DND-41 (cell line): ENCODE measurements around the gene GPR39.

Source experiments
- ATAC-seq: fragments of 200-7000 bp; cut with Tn5 transposase; 3 replicates; pipeline ENCODE4 v1.9.1; 2021; ENCODE audit warnings: low read depth; ENCODE audit not compliant: insufficient read depth
- DNase-seq: peaks from one replicate; pipeline ENCODE4 v3.0.0-alpha.2; 2020
- H2AFZ ChIP-seq: 2 replicates; pipeline ENCODE4 v1.6.0; 2012; ENCODE audit warnings: low read depth, low read length
- H3K27ac ChIP-seq: 2 replicates; pipeline ENCODE4 v1.5.1; 2012; ENCODE audit warnings: low read length, inconsistent platforms
- H3K27me3 ChIP-seq: fragments of 200-600 bp; sonication (generic); 2 replicates; pipeline ENCODE4 v1.6.0; 2012; ENCODE audit warnings: low read length, mild to moderate bottlenecking, inconsistent platforms; ENCODE audit not compliant: insufficient read depth, poor library complexity
- H3K36me3 ChIP-seq: 2 replicates; pipeline ENCODE4 v1.5.1; 2012; ENCODE audit warnings: low read length, inconsistent platforms; ENCODE audit not compliant: insufficient read depth
- H3K4me1 ChIP-seq: 2 replicates; pipeline ENCODE4 v1.5.1; 2012; ENCODE audit warnings: mild to moderate bottlenecking, low read length; ENCODE audit not compliant: insufficient read depth
- H3K4me2 ChIP-seq: 2 replicates; pipeline ENCODE4 v1.6.0; 2012; ENCODE audit warnings: mild to moderate bottlenecking, moderate library complexity, low read length, inconsistent platforms; ENCODE audit not compliant: insufficient read depth
- H3K4me3 ChIP-seq, 2 experiments: fragments of 200-600 bp in 1 of 2; shearing (Covaris generic) in 1 of 2; 2 replicates each; pipeline ENCODE4 v1.5.1; 2012 to 2016; ENCODE audit warnings: inconsistent platforms in 2 of 2, low read length in 2 of 2, mild to moderate bottlenecking in 2 of 2, low read depth in 1 of 2, moderate library complexity in 1 of 2
- H3K79me2 ChIP-seq: 2 replicates; pipeline ENCODE4 v1.6.0; 2012; ENCODE audit warnings: low read length, inconsistent platforms; ENCODE audit not compliant: insufficient read depth
- H3K9ac ChIP-seq: 2 replicates; pipeline ENCODE4 v1.6.0; 2012; ENCODE audit warnings: low read depth, mild to moderate bottlenecking, inconsistent platforms, low read length, moderate library complexity
- H3K9me3 ChIP-seq: 2 replicates; pipeline ENCODE4 v1.5.1; 2012; ENCODE audit warnings: low read length, moderate library complexity, mild to moderate bottlenecking, inconsistent platforms; ENCODE audit not compliant: insufficient read depth, severe bottlenecking
- H4K20me1 ChIP-seq: 2 replicates; pipeline ENCODE4 v1.6.0; 2012; ENCODE audit warnings: low read length; ENCODE audit not compliant: insufficient read depth
- CTCF ChIP-seq: IDR thresholded peaks from 2 replicates; pipeline ENCODE4 v1.5.1; 2012; ENCODE audit warnings: borderline replicate concordance, low read length, moderate library complexity, mild to moderate bottlenecking; ENCODE audit not compliant: poor library complexity, severe bottlenecking; ENCODE audit errors: extremely low read depth
- EZH2 ChIP-seq: IDR thresholded peaks from 3 replicates; pipeline ENCODE4 v1.6.1; 2012; ENCODE audit warnings: borderline replicate concordance, low read depth, mild to moderate bottlenecking, moderate library complexity, low read length, inconsistent platforms; ENCODE audit not compliant: severe bottlenecking

The GPR39 gene

DNA sequence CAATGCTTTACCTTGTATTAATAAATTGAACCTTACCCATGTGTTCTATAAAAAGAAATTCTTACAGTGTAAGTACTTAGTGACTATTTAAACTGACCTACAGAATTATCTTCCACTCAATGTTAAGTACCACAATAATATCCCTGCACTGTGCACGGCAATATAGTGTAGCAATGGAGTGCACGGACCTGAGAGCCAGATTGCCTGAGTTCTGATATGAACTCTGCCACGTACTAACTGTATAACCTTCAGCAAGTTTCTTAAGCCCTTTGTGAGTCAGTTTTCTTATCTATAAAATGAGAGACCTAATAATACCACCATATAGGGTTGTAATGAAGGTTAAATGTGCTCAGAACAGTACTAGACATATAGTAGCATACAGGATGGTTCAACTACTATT, 66.2 kb downstream of the GPR39 start:
- Histone ChIP-seq H3K9ac (no peak overlapping the region), H3K4me3 (no peak overlapping the region), H4K20me1 (no peaks in the 10 kb centered on the region), H3K27me3 (no peaks in the 10 kb centered on the region), H3K79me2 (no peaks in the 10 kb centered on the region), H3K36me3 (no peaks in the 10 kb centered on the region), H3K4me1 (no peaks in the 10 kb centered on the region), H3K27ac (no peak overlapping the region), H3K4me2 (no peak overlapping the region), H3K9me3 (no peaks in the 10 kb centered on the region), H2AFZ (no peak overlapping the region)
- no peak for ATAC-seq
- no peak for TF ChIP-seq CTCF
- no peak for TF ChIP-seq EZH2
- no peak for DNase-seq

- ATAC-seq (no peak), DNase-seq (no peak)
- Histone ChIP-seq H3K9me3 (no peaks in the 10 kb centered on the region), H3K79me2 (no peaks in the 10 kb centered on the region), H3K4me3 (no peak overlapping the region), H2AFZ (no peak overlapping the region), H3K27me3 (no peaks in the 10 kb centered on the region), H4K20me1 (no peaks in the 10 kb centered on the region), H3K9ac (no peak overlapping the region), H3K27ac (no peak overlapping the region), H3K4me1 (no peaks in the 10 kb centered on the region), H3K4me2 (no peak overlapping the region), H3K36me3 (no peaks in the 10 kb centered on the region)
- no peak for TF ChIP-seq EZH2
- TF ChIP-seq CTCF, result no peak
Measured at GRCh38 chr2:132484144-132484543, 67.5 kb downstream of the GPR39 start.

GRCh38 chr2:132488491-132488890, 71.9 kb downstream of the GPR39 start:
- ATAC-seq, result no peak
- H3K4me1 ChIP-seq, result no peaks in the 10 kb centered on the region
- H3K4me2 ChIP-seq, result no peak overlapping the region
- no peak overlapping the region for H3K4me3 ChIP-seq
- H3K79me2 ChIP-seq, result no peaks in the 10 kb centered on the region
- H3K36me3 ChIP-seq, result no peaks in the 10 kb centered on the region
- no peak overlapping the region for H3K9ac ChIP-seq
- no peak overlapping the region for H2AFZ ChIP-seq
- TF ChIP-seq EZH2 (no peak), CTCF (no peak)
- H3K9me3 ChIP-seq, result no peaks in the 10 kb centered on the region
- no peaks in the 10 kb centered on the region for H3K27me3 ChIP-seq
- H4K20me1 ChIP-seq, result no peaks in the 10 kb centered on the region
- DNase-seq, result no peak
- no peak overlapping the region for H3K27ac ChIP-seq

DNA sequence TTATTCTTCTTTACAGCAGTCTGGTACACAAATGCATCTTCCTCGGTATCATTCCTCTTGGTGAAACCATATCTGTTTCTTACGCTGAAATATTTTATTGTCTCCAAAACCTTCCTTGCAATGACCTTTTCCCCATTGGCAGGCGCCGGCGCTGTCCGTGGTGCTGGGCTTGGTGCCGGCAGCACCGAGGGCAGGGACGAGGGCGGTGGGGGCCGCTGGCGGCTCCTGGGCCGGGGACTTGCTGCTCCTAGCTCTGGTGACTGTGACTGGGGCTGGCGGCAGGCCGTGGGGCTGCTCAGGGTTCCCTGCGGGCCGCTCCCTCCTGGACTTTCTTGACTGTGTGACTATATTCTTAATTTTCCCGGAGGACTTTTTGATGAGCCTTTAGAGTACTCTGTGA, 72.5 kb downstream of the GPR39 start:
- Histone ChIP-seq H3K4me3 (no peak overlapping the region), H4K20me1 (no peaks in the 10 kb centered on the region), H3K79me2 (no peaks in the 10 kb centered on the region), H3K4me1 (no peaks in the 10 kb centered on the region), H3K27me3 (no peaks in the 10 kb centered on the region), H3K9me3 (no peaks in the 10 kb centered on the region), H3K9ac (no peak overlapping the region), H3K36me3 (no peaks in the 10 kb centered on the region), H3K4me2 (no peak overlapping the region), H2AFZ (no peak overlapping the region), H3K27ac (no peak overlapping the region)
- TF ChIP-seq CTCF (no peak), EZH2 (no peak)
- DNase-seq (peak; percentile 39), ATAC-seq (peak; percentile 57; the same call in 2 of the 3 replicates)
